HG02642 (cell line): ENCODE measurements around the gene NBL1.

ENCODE experiments used
- ATAC-seq: cut with Tn5 transposase; IDR thresholded peaks from one replicate; pipeline ENCODE4 v1.9.1; 2021; ENCODE audit warnings: mild to moderate bottlenecking; ENCODE audit not compliant: unreplicated experiment, poor library complexity

NBL1 gene

GRCh38 chr1:19689856-19690255, 45.7 kb downstream of the NBL1 start:
- no peak for ATAC-seq

- ATAC-seq, result no peak
Measured at GRCh38 chr1:19690342-19690741, 46.2 kb downstream of the NBL1 start.

- ATAC-seq, result no peak
Measured at GRCh38 chr1:19694298-19694697, 50.2 kb downstream of the NBL1 start.

GRCh38 chr1:19695772-19696171, 51.7 kb downstream of the NBL1 start:
- no peak for ATAC-seq

GRCh38 chr1:19696820-19697219, 52.7 kb downstream of the NBL1 start:
- no peak for ATAC-seq

GRCh38 chr1:19698181-19698580, 54.1 kb downstream of the NBL1 start:
- no peak for ATAC-seq

- ATAC-seq, result no peak
Measured at GRCh38 chr1:19700079-19700777, 56.1 kb downstream of the NBL1 start.

GRCh38 chr1:19703280-19703679, 59.2 kb downstream of the NBL1 start:
- no peak for ATAC-seq

- ATAC-seq, result no peak
Measured at GRCh38 chr1:19704247-19705113, 60.4 kb downstream of the NBL1 start.

- no peak for ATAC-seq
Measured at GRCh38 chr1:19705464-19705863, 61.4 kb downstream of the NBL1 start.

GRCh38 chr1:19706136-19706535, 62.0 kb downstream of the NBL1 start:
- ATAC-seq, result no peak
